Stimulated activated CD4-positive, alpha-beta T cell treated with anti-CD3 and anti-CD28 coated beads, Interleukin-15, amount 100 ng/mL, for 1 hour (primary cell): Measurements from ENCODE around the gene JPT2.

Experiments
- DNase-seq, 2 donors: peaks; one replicate each; pipeline ENCODE4 v3.0.0-alpha.2; 2020; ENCODE audit warnings: low read depth in 1 of 2, low spot score in 1 of 2

The JPT2 gene, protein sequence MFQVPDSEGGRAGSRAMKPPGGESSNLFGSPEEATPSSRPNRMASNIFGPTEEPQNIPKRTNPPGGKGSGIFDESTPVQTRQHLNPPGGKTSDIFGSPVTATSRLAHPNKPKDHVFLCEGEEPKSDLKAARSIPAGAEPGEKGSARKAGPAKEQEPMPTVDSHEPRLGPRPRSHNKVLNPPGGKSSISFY

GRCh38 chr16:1677942-1678499 lies at the start of gene JPT2:
TSS of gene JPT2 (plus strand) at chr16:1678279. CDS start at chr16:1678313, 34 bp downstream.
- DNase-seq = peak; percentile 90 to 93

GRCh38 chr16:1630450-1631213 lies 47.4 kb upstream of the JPT2 start:
- no peak for DNase-seq

DNA sequence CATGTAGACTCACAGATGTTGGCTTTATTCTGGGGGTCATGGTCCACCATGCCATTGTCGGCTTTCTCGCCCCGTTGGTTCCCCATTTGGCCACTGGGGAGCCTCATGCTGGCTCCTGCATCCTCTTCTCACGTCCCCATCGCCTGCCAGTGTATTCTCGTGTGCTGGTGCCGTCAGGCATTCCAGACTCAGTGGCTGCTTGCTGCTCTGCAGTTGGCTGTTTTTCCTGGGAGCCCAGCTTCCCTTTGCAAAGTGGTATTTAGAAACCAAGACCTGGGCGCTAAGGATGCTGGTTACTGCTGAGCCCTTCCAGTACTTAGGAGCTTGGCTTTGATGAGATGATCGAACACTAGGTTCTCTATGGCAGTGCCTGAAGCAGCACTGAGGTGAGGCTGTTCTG lies 46.8 kb upstream of the JPT2 start:
- no peak for DNase-seq

- no peak for DNase-seq
Measured at GRCh38 chr16:1631931-1632637, 46.0 kb upstream of the JPT2 start.

DNA sequence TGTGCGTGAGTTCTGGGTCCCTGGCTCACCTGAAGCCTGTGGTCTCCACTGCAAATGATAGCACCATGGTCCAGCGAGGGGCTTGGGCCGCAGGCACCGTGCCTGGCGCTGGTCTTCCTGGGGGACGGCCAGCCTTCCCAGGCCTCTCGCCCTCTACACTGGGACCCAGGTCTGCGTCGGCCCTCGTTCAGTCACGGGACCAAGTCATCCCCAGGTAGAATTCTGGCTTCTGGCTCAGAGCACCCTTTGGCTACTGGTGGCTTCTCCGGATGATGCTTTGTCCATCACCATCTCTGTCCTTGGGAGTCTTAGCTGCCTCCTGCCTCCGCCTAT lies 45.5 kb upstream of the JPT2 start:
- DNase-seq = no peak

GRCh38 chr16:1633310-1633709 lies 44.8 kb upstream of the JPT2 start:
- DNase-seq = no peak

DNA sequence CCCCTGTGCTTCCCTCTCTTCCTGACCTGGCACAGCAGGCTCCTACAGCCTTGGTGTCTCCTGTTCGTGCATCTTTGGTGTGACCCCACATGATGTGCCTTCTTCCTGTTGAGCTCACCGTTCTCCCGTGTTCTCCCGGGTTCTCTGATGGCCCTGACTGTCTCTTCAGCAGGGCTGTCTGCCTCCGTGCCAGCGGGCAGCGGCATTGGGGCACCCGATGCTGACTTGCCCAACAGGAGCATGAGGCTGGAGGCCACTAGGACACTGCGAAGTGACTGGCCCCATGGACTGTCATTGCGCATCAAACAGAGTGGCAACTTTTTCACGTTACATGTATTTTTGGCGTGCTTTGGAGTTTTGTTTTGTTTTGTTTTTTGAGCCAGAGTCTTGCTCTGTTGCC lies 43.5 kb upstream of the JPT2 start:
- DNase-seq = no peak

GRCh38 chr16:1635070-1635469 lies 43.0 kb upstream of the JPT2 start:
- no peak for DNase-seq

DNA sequence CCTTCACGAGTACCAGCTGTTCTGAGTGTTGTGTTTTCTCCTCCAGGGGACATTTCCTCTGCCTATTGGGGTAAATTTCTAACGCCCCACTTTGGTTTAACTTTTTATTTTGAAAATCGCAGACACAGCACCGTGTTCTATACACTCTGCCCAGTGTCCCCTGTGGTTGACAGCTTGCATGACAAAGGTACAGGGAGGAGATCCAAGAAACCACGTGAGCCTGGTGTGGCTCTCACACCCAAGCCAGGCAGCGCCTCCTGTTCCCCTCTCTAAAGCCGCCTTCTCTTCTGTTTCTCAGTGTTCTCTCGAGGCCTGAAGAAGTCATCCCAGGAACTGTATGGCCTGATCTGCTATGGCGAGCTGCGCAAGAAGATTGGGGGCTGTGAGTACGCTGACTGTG lies 40.6 kb upstream of the JPT2 start:
- DNase-seq = no peak

DNA sequence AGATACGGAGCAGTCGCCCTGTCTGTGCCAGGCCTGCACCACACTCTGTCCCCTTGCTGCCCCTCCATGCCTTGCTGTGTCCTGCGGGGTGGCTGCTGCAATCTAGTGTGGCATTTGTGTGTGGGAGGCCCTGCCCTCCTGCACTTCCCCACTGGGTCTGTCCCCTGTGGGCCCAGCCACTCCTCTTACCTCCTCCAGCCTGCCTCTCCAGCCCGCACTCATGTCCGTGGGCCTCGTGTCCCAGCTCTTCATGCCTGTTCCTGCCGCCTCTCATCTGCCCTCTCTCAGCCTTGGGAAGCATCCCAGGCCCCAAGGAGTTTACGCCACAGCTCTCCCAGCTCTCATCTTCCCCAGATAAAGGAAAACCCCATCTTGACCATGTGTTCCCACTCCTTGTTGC lies 39.3 kb upstream of the JPT2 start:
- DNase-seq = no peak

GRCh38 chr16:1639282-1639681 lies 38.8 kb upstream of the JPT2 start:
- no peak for DNase-seq

DNA sequence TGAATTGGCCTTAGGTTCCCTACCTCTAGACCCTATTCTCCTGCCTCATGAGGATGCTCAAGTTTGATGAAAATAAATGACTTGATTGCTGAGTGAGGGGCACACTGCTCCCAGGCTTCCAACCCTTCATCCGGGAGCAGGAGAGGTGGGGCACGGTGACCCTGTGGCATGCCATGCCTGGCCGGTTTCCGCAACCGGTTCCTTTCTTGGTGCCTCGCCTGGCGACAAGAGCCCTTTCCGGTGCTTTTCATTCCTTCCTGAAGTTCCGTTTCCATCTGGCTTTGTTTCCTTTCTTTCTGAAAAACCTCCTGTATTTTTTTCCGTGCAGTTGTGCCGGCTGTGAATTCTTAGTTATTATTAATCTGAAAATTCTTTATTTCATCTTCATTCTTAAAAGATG lies 38.2 kb upstream of the JPT2 start:
- DNase-seq = no peak

- DNase-seq = no peak
Measured at GRCh38 chr16:1640261-1640941, 37.7 kb upstream of the JPT2 start.

- no peak for DNase-seq
Measured at GRCh38 chr16:1641261-1641660, 36.8 kb upstream of the JPT2 start.

GRCh38 chr16:1642148-1642547 lies 35.9 kb upstream of the JPT2 start:
- no peak for DNase-seq

DNA sequence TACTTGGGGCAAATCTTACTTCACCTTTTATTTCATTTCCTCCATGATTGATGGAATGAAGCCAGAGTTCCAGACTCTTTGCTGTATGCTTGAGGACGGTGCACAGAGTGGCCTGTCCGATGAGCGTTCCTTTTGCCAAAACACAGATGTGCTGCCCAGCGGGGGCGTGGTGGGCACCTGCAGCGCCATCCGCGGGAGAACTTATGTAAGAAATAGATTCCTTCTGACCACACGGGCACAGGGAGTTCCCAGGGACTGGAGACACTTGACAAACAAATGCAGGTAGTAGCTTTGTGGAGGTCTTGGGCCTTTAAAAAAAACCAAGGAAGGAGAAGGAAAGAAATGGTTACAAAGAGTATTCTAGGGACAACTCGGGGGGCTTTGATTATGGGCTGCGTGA lies 35.3 kb upstream of the JPT2 start:
- DNase-seq = no peak

DNA sequence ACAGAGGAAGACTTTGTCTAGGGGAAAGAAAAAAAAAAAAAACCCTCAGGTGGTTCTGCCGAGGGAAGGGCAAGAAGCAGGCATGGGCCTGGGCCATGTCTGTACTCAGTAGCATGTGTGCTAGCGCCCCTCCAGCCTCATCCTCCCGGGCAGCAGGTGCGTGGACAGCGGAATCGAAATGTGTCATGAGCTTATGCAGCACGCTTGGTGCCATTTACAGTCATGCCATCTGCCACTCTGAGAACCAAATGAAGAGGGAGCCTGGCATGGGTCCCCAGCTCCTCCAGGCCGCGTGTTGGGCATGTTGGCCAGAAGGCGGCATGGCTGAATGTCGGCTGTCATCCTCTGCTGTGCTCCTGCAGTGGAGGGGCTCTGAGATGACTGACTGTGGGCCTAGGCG lies 34.6 kb upstream of the JPT2 start:
- DNase-seq = no peak

- no peak for DNase-seq
Measured at GRCh38 chr16:1645914-1646525, 32.1 kb upstream of the JPT2 start.

DNA sequence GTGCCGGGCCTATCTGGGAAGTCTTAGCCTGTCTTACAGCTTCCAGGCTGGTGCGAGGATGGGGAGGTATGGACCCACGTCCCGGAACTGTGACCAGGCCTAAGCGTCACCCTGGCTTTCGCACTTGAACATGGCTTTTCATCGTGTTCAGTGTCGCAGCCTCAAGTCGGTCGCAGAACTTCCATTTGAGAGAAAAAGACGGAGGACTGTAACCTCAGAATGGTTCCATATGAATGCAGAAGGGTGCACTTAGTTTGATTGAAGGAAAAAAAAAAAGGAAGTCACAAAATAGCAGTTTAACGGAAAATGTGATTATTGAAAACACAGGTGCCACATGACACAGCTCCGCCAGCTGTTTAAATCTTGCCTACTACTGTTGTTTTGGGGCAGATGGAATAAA lies 30.2 kb upstream of the JPT2 start:
- no peak for DNase-seq

DNA sequence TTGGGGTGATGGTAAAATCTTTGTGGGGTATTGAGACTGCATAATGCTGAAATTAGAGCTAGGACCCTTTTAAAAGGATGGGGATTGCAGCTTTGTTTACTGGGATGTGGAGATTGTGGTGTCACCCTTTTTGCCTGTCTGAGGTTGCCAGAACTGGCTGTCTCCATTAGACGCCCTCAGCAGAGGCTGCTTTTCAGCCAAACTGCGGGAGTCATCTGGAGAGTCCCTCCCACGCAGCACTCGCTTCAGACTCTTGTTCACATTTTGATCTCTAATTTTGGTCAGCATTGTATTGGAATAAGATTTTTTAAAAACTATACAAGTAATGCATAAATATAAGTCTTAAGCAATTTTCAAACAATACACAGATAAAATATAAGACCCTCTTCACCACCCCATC lies 27.9 kb upstream of the JPT2 start:
- DNase-seq = no peak
